Spinal cord (tissue), 10 donors: ENCODE measurements around the gene KLF7. TPM values are rescaled to one million over a fixed set of nuclear protein-coding genes. Genes with fewer than 3 reads are reported as not detected.

Experiments used
- DNase-seq, 6 donors: peaks; one replicate each; pipeline versions ENCODE4 v3.0.0 to v3.0.0-alpha.2; 2013 to 2015; ENCODE audit warnings: low spot score in 6 of 6, low read depth in 4 of 6
- H3K27ac ChIP-seq: one replicate; pipeline ENCODE4 v1.5.1; 2013; ENCODE audit warnings: low read depth, low read length, control low read depth
- H3K27me3 ChIP-seq: one replicate; pipeline ENCODE4 v1.6.1; 2013; ENCODE audit warnings: low read length; ENCODE audit not compliant: control insufficient read depth, insufficient read depth
- H3K36me3 ChIP-seq: one replicate; pipeline ENCODE4 v1.6.1; 2013; ENCODE audit warnings: low read length; ENCODE audit not compliant: control insufficient read depth, insufficient read depth
- H3K4me1 ChIP-seq: one replicate; pipeline ENCODE4 v1.6.1; 2013; ENCODE audit warnings: low read length; ENCODE audit not compliant: control insufficient read depth, insufficient read depth
- H3K4me3 ChIP-seq: one replicate; pipeline ENCODE4 v1.5.1; 2013; ENCODE audit warnings: low read depth, low read length, control low read depth
- H3K9me3 ChIP-seq: one replicate; pipeline ENCODE4 v1.6.1; 2013; ENCODE audit warnings: low read length; ENCODE audit not compliant: control insufficient read depth, insufficient read depth
- WGBS: methylation state at CpG from one replicate; pipeline ENCODE4 v1.1.5; 2013; ENCODE audit warnings: missing lambda C conversion rate; ENCODE audit not compliant: insufficient coverage; 5-methylcytosine and 5-hydroxymethylcytosine counted together
- polyA plus RNA-seq, 2 donors: library from polyadenylated mRNA; unstranded; fragments of 120-200 nt; gene quantifications; one replicate each; pipeline ENCODE4 v1.2.1, GENCODE V29; 2013; ENCODE audit not compliant: insufficient read length in 2 of 2
- total RNA-seq, 2 donors: library from RNA; depleted of rRNA in 1 of 2; stranded (reverse); fragments of 120-200 nt in 1 of 2; fragments of >200 nt in 1 of 2; gene quantifications; one replicate each; pipeline versions ENCODE4 v1.2.3 to v1.2.4, GENCODE V29; 2013 to 2014
- donor health status: healthy.

Gene KLF7
- total and polyA plus RNA-seq, 4 donors, result 18.2 to 30.0 (median 26.3) TPM

DNA sequence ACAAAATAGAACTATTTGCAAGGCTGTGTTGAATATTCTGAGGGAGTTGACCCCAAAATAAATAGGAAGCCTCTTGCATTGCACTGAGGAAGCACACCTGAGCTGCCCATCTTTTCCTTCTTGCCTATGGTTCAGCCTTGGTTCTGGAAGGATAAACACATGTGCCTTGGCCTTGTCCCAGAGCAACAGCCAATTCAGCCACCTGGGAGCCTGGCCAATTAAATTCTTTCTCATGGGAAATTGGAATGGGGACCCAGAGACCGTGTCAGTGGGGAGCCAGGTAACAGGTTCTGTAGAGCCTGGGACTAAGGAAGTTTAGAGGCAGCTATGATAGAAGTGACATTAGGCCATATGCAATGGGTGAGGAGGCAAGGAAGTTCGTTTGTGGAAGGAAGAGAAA lies 99.6 kb downstream of the KLF7 start:
- DNase-seq, result no peak
- Histone ChIP-seq H3K27ac (no peak overlapping the region), H3K9me3 (no peaks in the 10 kb centered on the region), H3K4me1 (peaks cover 5% of the 10 kb centered on the region), H3K36me3 (no peaks in the 10 kb centered on the region), H3K4me3 (no peak overlapping the region), H3K27me3 (no peaks in the 10 kb centered on the region)
- WGBS, result 69% methylated on average over 2 of the region's 2 CpGs

DNA sequence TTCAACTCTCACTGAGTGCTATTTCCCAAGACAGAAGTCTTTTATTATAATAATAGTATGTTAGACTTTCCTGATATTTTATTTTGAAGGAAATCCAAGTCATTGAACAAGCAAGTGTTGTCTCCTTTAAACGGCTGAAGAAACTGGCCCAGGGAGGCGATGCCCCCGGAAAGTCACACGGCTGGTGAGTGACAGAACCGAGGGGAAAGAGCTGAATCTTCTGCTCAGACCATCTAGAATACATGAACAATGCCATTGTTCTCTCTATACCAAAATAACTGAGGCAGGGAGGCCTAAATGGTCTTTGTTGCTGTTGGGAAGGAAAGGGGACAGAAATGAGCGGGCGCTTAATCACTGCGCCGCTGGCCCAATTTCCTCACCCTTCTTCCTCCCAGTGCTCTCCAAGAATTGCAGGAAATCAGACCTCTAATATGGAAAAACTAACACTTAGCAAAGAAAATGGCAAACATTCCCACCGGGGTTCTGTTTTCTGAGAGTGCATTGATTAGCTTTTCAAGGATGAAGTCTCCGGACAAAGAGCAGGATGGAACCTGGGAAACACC lies 101.5 kb downstream of the KLF7 start:
- H3K4me1 ChIP-seq, result peaks cover 5% of the 10 kb centered on the region
- WGBS, result 100% methylated on average over 1 of the region's 11 CpGs
- no peak overlapping the region for H3K4me3 ChIP-seq
- H3K27ac ChIP-seq, result no peak overlapping the region
- no peaks in the 10 kb centered on the region for H3K9me3 ChIP-seq
- DNase-seq, result no peak
- H3K27me3 ChIP-seq, result no peaks in the 10 kb centered on the region
- no peaks in the 10 kb centered on the region for H3K36me3 ChIP-seq

DNA sequence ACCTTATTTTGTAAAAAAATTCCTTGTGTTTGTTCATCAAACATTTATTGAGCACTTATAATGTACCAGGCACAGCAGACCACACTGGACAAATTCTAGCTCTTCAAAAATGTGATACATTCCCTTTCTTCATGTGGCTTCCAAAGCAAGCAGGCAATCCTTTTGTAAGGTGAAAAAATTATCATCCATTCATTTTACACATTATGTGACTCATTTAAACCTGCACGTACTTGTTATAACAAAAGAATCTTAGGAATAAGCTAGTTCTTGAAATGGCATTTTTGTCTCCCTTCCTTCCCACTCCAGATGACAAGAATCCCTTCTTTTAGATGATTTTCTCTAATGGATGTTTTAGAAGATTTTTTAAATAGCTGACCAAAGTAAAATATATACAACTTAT lies 104.6 kb downstream of the KLF7 start:
- no peak for DNase-seq
- WGBS, result no CpG with 5 or more reads among the region's 1 CpG
- no peaks in the 10 kb centered on the region for H3K36me3 ChIP-seq
- no peaks in the 10 kb centered on the region for H3K27me3 ChIP-seq
- H3K9me3 ChIP-seq, result no peaks in the 10 kb centered on the region
- H3K27ac ChIP-seq, result no peak overlapping the region
- H3K4me3 ChIP-seq, result no peak overlapping the region
- no peaks in the 10 kb centered on the region for H3K4me1 ChIP-seq

DNA sequence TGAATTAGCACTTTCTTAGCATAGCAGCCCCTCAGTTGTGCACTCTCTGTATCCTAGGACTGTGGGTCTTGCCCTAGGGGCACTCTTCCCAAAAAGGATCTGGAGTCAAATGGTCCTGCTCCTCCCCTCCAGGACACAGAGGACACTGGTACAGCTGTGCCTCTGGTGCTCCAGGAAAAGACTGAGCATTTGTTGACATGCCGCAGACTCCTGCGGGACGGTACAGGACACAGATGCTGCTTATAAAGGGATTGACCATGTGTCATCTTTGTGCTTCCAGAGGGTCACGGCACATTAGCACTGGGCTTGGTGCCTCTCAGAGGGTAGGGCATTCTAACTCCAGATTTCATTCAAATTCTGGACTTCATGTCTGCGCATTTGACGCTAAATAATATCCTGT lies 110.5 kb downstream of the KLF7 start:
- H3K9me3 ChIP-seq, result no peaks in the 10 kb centered on the region
- H3K27me3 ChIP-seq, result no peaks in the 10 kb centered on the region
- 36% methylated on average over 4 of the region's 6 CpGs for WGBS
- no peak for DNase-seq
- no peaks in the 10 kb centered on the region for H3K4me1 ChIP-seq
- H3K27ac ChIP-seq, result no peak overlapping the region
- no peaks in the 10 kb centered on the region for H3K36me3 ChIP-seq
- no peak overlapping the region for H3K4me3 ChIP-seq

DNA sequence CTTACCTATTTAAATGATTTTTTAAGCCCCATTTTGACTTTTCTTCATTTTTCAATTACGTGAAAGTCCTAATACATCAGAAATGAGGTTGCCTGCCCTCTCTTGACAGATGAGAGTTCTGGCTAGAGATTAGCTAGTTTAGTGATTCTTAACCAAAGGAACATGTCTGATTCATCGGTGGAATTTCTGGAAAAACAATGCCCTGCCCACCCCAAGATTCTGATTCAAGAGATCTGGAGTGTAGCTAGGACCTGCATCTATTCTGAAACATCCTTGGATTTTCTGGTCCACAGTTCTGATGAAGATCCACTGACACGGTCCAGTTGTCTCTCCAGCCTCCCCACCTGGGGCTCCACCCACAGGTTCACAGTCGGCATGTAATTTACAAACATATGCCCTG lies 111.2 kb downstream of the KLF7 start:
- H3K4me3 ChIP-seq, result no peak overlapping the region
- no peaks in the 10 kb centered on the region for H3K27me3 ChIP-seq
- no peaks in the 10 kb centered on the region for H3K36me3 ChIP-seq
- no peak overlapping the region for H3K27ac ChIP-seq
- no peak for DNase-seq
- WGBS, result 80% methylated on average over 3 of the region's 4 CpGs
- H3K4me1 ChIP-seq, result no peaks in the 10 kb centered on the region
- H3K9me3 ChIP-seq, result no peaks in the 10 kb centered on the region

DNA sequence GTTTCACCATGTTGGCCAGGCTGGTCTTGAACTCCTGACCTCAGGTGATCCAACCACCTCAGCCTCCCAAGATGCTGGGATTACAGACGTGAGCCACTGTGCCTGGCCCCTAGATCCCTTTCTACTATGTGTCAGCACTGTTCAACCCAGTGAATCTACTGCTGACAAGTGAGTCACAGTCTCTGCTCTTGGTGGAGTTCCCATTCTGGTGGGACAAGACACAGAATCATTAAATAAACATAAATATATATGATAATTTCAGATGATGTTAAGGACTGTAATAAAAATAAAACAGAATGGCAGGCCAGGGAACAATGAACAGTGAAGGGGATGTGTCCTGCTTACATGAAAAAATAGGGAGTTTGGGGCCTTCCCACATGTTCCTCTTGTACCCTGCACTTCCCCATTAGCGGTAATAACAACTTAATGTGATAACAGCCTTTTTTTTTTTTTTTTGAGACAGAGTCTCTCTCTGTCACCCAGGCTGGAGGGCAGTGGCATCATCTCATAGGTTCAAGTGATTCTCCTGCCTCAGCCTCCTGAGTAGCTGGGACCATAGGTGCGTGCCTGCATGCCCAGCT lies 114.3 kb downstream of the KLF7 start:
- Histone ChIP-seq H3K9me3 (no peaks in the 10 kb centered on the region), H3K27me3 (no peaks in the 10 kb centered on the region), H3K36me3 (no peaks in the 10 kb centered on the region), H3K27ac (no peak overlapping the region), H3K4me1 (peaks cover 2% of the 10 kb centered on the region), H3K4me3 (no peak overlapping the region)
- no peak for DNase-seq
- WGBS, result 83% methylated on average over 1 of the region's 3 CpGs

DNA sequence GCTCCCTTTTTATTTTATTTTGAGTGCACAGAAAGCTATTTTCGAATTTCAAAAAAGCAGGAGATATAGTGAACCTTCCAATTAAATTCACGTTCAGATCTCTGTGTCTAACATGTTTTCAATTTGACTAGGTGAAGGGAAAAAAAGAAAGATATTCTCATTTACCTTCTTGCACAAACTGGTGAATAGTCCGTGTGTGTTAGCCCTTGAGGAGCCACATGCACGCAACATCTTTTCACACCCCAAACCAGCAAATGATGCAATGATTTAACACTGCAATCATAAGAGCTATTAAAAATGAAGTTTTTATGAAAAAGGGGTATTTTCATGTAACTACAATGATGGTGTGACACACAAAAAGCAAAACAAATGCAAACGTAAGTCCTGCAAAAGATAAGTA lies 116.6 kb downstream of the KLF7 start:
- H3K27me3 ChIP-seq, result no peaks in the 10 kb centered on the region
- H3K36me3 ChIP-seq, result no peaks in the 10 kb centered on the region
- no peak overlapping the region for H3K4me3 ChIP-seq
- no CpG with 5 or more reads among the region's 5 CpGs for WGBS
- H3K9me3 ChIP-seq, result no peaks in the 10 kb centered on the region
- H3K4me1 ChIP-seq, result peaks cover 2% of the 10 kb centered on the region
- H3K27ac ChIP-seq, result no peak overlapping the region
- DNase-seq, result no peak

DNA sequence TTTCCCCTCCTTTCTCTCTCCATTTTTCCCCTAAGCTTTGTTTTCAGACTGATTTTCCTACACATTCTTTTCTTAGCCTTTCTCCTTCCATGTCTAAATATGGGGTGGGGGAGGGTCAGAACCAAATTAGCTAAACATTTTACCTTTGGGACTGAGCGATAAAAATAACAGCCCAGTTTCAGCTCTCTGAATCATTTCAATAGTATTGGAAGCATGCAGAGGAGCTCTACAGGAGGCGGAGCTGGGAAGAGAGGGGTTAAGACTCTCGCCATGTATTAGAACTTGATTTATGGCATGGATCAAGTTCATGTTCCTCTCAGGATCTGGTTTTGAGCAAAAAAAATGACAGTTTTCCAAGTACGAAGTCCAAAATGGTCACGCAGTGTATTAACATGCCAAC lies 117.3 kb downstream of the KLF7 start:
- no peak overlapping the region for H3K4me3 ChIP-seq
- H3K36me3 ChIP-seq, result no peaks in the 10 kb centered on the region
- no peaks in the 10 kb centered on the region for H3K9me3 ChIP-seq
- H3K4me1 ChIP-seq, result peaks cover 2% of the 10 kb centered on the region
- H3K27ac ChIP-seq, result no peak overlapping the region
- no peaks in the 10 kb centered on the region for H3K27me3 ChIP-seq
- WGBS, result 79% methylated on average over 4 of the region's 5 CpGs
- peak in 1 of 6 donors; percentile 6 for DNase-seq

DNA sequence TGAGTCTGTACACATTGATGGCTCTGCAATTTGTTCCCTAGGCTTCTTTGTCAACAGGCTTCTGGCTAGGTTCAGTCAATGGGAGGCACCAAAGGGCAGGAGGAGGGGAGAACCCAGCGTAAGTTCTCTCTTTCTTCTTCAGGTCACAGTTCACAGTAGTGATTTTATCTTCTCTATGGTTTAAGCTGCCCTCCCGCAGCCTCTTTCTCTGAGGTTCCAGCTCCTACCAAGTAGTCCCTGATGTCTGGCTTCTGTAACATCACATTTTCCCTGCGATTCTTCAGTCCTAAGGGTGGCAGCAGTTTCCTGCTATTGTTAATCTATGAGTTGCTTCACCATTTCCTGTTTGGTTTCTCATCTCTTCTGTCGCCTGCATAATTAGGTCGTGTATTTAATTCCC lies 119.0 kb downstream of the KLF7 start:
- no peaks in the 10 kb centered on the region for H3K27me3 ChIP-seq
- no CpG with 5 or more reads among the region's 5 CpGs for WGBS
- no peaks in the 10 kb centered on the region for H3K36me3 ChIP-seq
- H3K27ac ChIP-seq, result no peak overlapping the region
- H3K4me3 ChIP-seq, result no peak overlapping the region
- DNase-seq, result peak in 1 of 6 donors; percentile 12
- no peaks in the 10 kb centered on the region for H3K9me3 ChIP-seq
- H3K4me1 ChIP-seq, result peaks cover 2% of the 10 kb centered on the region

DNA sequence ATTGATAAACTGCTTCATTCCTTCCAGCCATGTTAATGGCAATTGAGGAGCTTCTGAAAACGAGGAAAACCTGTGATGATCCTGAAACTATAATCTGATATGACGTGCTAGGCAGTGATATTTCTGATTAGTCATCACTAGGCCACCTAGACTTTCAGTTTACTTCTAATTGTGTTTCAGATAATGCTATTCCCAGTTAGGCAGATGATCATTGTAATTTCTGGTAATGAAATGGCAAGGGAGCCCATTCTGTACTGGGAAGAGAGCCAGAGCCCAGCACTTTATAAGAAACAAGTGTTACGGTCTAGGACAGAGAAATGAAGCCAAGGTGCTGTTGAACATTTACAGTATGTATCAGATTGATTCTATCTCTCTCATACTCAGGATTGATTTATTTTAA lies 120.2 kb downstream of the KLF7 start:
- no peaks in the 10 kb centered on the region for H3K36me3 ChIP-seq
- peak in 1 of 6 donors; percentile 29 for DNase-seq
- H3K27ac ChIP-seq, result no peak overlapping the region
- no CpG with 5 or more reads among the region's 3 CpGs for WGBS
- no peak overlapping the region for H3K4me3 ChIP-seq
- H3K9me3 ChIP-seq, result no peaks in the 10 kb centered on the region
- H3K27me3 ChIP-seq, result no peaks in the 10 kb centered on the region
- H3K4me1 ChIP-seq, result peaks cover 11% of the 10 kb centered on the region
